BJ (cell line): ENCODE measurements around the gene LRP1B. TPM values are rescaled to one million over a fixed set of nuclear protein-coding genes. Genes with fewer than 3 reads are reported as not detected.

ENCODE experiments used
- CTCF ChIA-PET: fragments of 350-600 bp; formaldehyde crosslinking; extraction: SDS; loops from one replicate; lab custom pipeline; 2021; ENCODE audit warnings: antibody characterized with exemption, inconsistent platforms; lab: Yijun Ruan, JAX
- POLR2A ChIA-PET: fragments of 300-600 bp; sonication (Branson Sonifier 250); formaldehyde crosslinking; extraction: SDS; loops from one replicate; lab custom pipeline; 2021; ENCODE audit warnings: antibody characterized with exemption; lab: Charles Lee
- DNase-seq: peaks from one replicate; pipeline ENCODE4 v3.0.0-alpha.2; 2011; ENCODE audit warnings: low read depth
- H3K27me3 ChIP-seq: 2 replicates; pipeline ENCODE4 v1.6.0; 2011; ENCODE audit warnings: low read length; ENCODE audit not compliant: control insufficient read depth, insufficient read depth
- H3K36me3 ChIP-seq: 2 replicates; pipeline ENCODE4 v1.5.1; 2011; ENCODE audit warnings: low read length; ENCODE audit not compliant: control insufficient read depth, insufficient read depth
- H3K4me3 ChIP-seq: 2 replicates; pipeline ENCODE4 v1.5.1; 2011; ENCODE audit warnings: low read depth, mild to moderate bottlenecking, control low read depth, low read length
- CTCF ChIP-seq: IDR thresholded peaks from 2 replicates; pipeline ENCODE4 v1.5.1; 2011; ENCODE audit warnings: low read depth, mild to moderate bottlenecking, control low read depth, inconsistent platforms, low read length, moderate library complexity; ENCODE audit not compliant: insufficient read depth
- polyA plus RNA-seq: library from polyadenylated mRNA; depleted of rRNA; stranded (reverse); fragments of >200 nt; gene quantifications from 2 replicates; pipeline ENCODE4 v1.2.3, GENCODE V29; 2011

Gene LRP1B
- polyA plus RNA-seq, 1 experiment = 0.04 TPM

- POLR2A ChIA-PET = no interaction called here
- DNase-seq = no peak
- TF ChIP-seq CTCF = no peak
- CTCF ChIA-PET = no interaction called here
- no peaks in the 10 kb centered on the region for H3K36me3 ChIP-seq
- H3K4me3 ChIP-seq = no peak overlapping the region
- H3K27me3 ChIP-seq = no peaks in the 10 kb centered on the region
Observed at GRCh38 chr2:141630407-141630930, 500.3 kb downstream of the LRP1B start.

DNA sequence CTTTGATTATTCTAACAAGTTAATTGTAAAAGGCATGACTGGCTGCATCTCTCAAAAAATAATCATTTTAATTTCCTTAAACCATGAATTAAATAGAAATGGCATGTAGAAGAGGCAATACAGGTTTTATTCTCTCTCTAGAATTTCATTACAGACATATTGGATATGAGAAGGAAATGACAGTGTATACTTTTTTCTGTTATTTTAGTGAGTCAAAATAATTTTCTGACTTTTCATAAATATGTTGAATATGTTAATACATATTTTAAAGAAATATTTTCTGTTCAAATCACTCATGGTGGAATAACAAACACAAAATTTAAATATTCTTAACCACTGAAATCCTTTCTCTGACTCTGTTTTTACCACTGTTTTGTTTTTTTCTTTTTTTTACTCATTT is 510.4 kb downstream of the LRP1B start:
- DNase-seq = no peak
- ChIA-PET POLR2A (no interaction called here), CTCF (no interaction called here)
- H3K36me3 ChIP-seq = no peaks in the 10 kb centered on the region
- H3K4me3 ChIP-seq = no peak overlapping the region
- no peaks in the 10 kb centered on the region for H3K27me3 ChIP-seq
- TF ChIP-seq CTCF = no peak

DNA sequence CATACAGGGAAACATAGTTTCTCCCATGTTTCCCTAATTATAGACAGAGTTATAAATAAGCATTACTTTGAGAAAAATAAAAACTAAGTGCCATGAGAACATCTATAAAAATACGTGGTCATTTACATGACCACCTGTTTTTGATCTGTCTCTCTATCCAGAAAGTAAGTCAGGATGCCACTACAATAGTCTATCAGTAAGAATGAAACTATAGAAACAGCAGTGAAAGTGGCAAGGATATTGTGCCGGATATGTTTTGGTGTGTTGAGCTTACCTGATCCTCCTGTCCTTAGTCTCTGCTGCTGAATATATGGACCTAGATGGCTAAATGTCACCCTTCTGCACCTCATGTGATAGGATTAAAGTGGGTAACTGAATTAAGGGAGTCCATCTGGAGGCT is 512.4 kb downstream of the LRP1B start:
- no peaks in the 10 kb centered on the region for H3K36me3 ChIP-seq
- H3K4me3 ChIP-seq = no peak overlapping the region
- ChIA-PET POLR2A (no interaction called here), CTCF (no interaction called here)
- TF ChIP-seq CTCF = no peak
- H3K27me3 ChIP-seq = no peaks in the 10 kb centered on the region
- DNase-seq = no peak

- H3K27me3 ChIP-seq = no peaks in the 10 kb centered on the region
- DNase-seq = peak; percentile 8
- TF ChIP-seq CTCF = no peak
- H3K36me3 ChIP-seq = no peaks in the 10 kb centered on the region
- POLR2A ChIA-PET = no interaction called here
- H3K4me3 ChIP-seq = no peak overlapping the region
- CTCF ChIA-PET = interaction anchor here (1.1 kb wide), 1 partner anchor 42 kb away, joined by 3 read pairs; no protein-coding TSS in a partner anchor
Observed at GRCh38 chr2:141611981-141612380, 518.8 kb downstream of the LRP1B start.

- H3K27me3 ChIP-seq = no peaks in the 10 kb centered on the region
- DNase-seq = no peak
- no peak overlapping the region for H3K4me3 ChIP-seq
- POLR2A ChIA-PET = no interaction called here
- TF ChIP-seq CTCF = no peak
- no peaks in the 10 kb centered on the region for H3K36me3 ChIP-seq
- CTCF ChIA-PET = no interaction called here
Observed at GRCh38 chr2:141611176-141611571, 519.6 kb downstream of the LRP1B start.
